H9 (cell line): ENCODE measurements around the gene PPA1. TPM values are rescaled to one million over a fixed set of nuclear protein-coding genes. Genes with fewer than 3 reads are reported as not detected.

Experiments
- DNase-seq: peaks from one replicate; pipeline ENCODE4 v3.0.0-alpha.2; 2017
- H2AFZ ChIP-seq: one replicate; pipeline ENCODE4 v1.6.1; 2013; ENCODE audit warnings: mild to moderate bottlenecking, low read length, control low read depth, moderate library complexity
- H2AK5ac ChIP-seq: 2 replicates; pipeline ENCODE4 v1.6.1; 2013; ENCODE audit warnings: low read length, control low read depth, mixed read lengths; ENCODE audit not compliant: insufficient read length
- H2BK120ac ChIP-seq: one replicate; pipeline ENCODE4 v1.6.1; 2013; ENCODE audit warnings: low read depth, mild to moderate bottlenecking, low read length, control low read depth, inconsistent platforms; ENCODE audit not compliant: poor library complexity, severe bottlenecking
- H2BK12ac ChIP-seq: 2 replicates; pipeline ENCODE4 v1.6.1; 2013; ENCODE audit warnings: low read length, control low read depth, mixed read lengths, low read depth; ENCODE audit not compliant: insufficient read length
- H2BK15ac ChIP-seq: 2 replicates; pipeline ENCODE4 v1.6.1; 2013; ENCODE audit warnings: low read depth, low read length, control low read depth
- H2BK20ac ChIP-seq: one replicate; pipeline ENCODE4 v1.6.1; 2013; ENCODE audit warnings: low read depth, mild to moderate bottlenecking, low read length, control low read depth, inconsistent platforms; ENCODE audit not compliant: poor library complexity, severe bottlenecking
- H2BK5ac ChIP-seq: 2 replicates; pipeline ENCODE4 v1.6.1; 2013; ENCODE audit warnings: low read length, control low read depth, mixed read lengths; ENCODE audit not compliant: insufficient read length
- H3K14ac ChIP-seq: 2 replicates; pipeline ENCODE4 v1.6.1; 2013; ENCODE audit warnings: low read length, control low read depth; ENCODE audit not compliant: insufficient read depth
- H3K18ac ChIP-seq: 2 replicates; pipeline ENCODE4 v1.6.1; 2013; ENCODE audit warnings: low read depth, mild to moderate bottlenecking, mixed read lengths, low read length, control low read depth; ENCODE audit not compliant: insufficient read length
- H3K23ac ChIP-seq: 2 replicates; pipeline ENCODE4 v1.6.1; 2013; ENCODE audit warnings: low read length, control low read depth, mixed read lengths, low read depth; ENCODE audit not compliant: insufficient read length
- H3K23me2 ChIP-seq: 2 replicates; pipeline ENCODE4 v1.6.1; 2013; ENCODE audit warnings: low read depth, mild to moderate bottlenecking, mixed read lengths, low read length, control low read depth; ENCODE audit not compliant: insufficient read length, poor library complexity, severe bottlenecking
- H3K27ac ChIP-seq: 2 replicates; pipeline ENCODE4 v1.5.1; 2013; ENCODE audit warnings: low read length, control low read depth, mixed read lengths, low read depth; ENCODE audit not compliant: insufficient read length
- H3K27me3 ChIP-seq: 2 replicates; pipeline ENCODE4 v1.6.1; 2013; ENCODE audit warnings: low read length, control low read depth, inconsistent platforms; ENCODE audit not compliant: insufficient read depth
- H3K4ac ChIP-seq: 2 replicates; pipeline ENCODE4 v1.6.1; 2013; ENCODE audit warnings: low read depth, mild to moderate bottlenecking, control low read depth, inconsistent platforms, low read length, moderate library complexity
- H3K4me1 ChIP-seq: 2 replicates; pipeline ENCODE4 v1.6.1; 2013; ENCODE audit warnings: low read length, control low read depth, inconsistent platforms; ENCODE audit not compliant: insufficient read depth
- H3K4me2 ChIP-seq: 2 replicates; pipeline ENCODE4 v1.6.1; 2013; ENCODE audit warnings: low read length, control low read depth, mixed read lengths; ENCODE audit not compliant: insufficient read length, insufficient read depth
- H3K56ac ChIP-seq: 2 replicates; pipeline ENCODE4 v1.6.1; 2013; ENCODE audit warnings: low read depth, mild to moderate bottlenecking, mixed read lengths, low read length, control low read depth; ENCODE audit not compliant: insufficient read length
- H3K79me1 ChIP-seq: 2 replicates; pipeline ENCODE4 v1.6.1; 2013; ENCODE audit warnings: low read depth, mild to moderate bottlenecking, moderate library complexity, low read length, control low read depth, inconsistent platforms; ENCODE audit not compliant: insufficient read depth, poor library complexity, severe bottlenecking
- H3K79me2 ChIP-seq: 2 replicates; pipeline ENCODE4 v1.6.1; 2013; ENCODE audit warnings: low read length, control low read depth, inconsistent platforms; ENCODE audit not compliant: insufficient read depth
- H3K9ac ChIP-seq: 2 replicates; pipeline ENCODE4 v1.6.1; 2013; ENCODE audit warnings: low read length, control low read depth, mixed read lengths; ENCODE audit not compliant: insufficient read length; ENCODE audit errors: extremely low read depth
- H3K9me3 ChIP-seq: one replicate; pipeline ENCODE4 v1.6.1; 2013; ENCODE audit warnings: low read depth, low read length, inconsistent platforms; ENCODE audit not compliant: control insufficient read depth
- H3T11ph ChIP-seq: one replicate; pipeline ENCODE4 v1.6.1; 2013; ENCODE audit warnings: mild to moderate bottlenecking, low read length, control low read depth, inconsistent platforms
- H4K20me1 ChIP-seq: one replicate; pipeline ENCODE4 v1.6.1; 2013; ENCODE audit not compliant: control insufficient read depth, insufficient read length, insufficient read depth
- H4K5ac ChIP-seq: 2 replicates; pipeline ENCODE4 v1.6.1; 2013; ENCODE audit warnings: low read depth, mild to moderate bottlenecking, mixed read lengths, low read length, control low read depth; ENCODE audit not compliant: insufficient read length
- H4K8ac ChIP-seq: replicated peaks from 2 replicates; pipeline ENCODE4 v1.6.1; 2013; ENCODE audit warnings: low read length, control low read depth, mixed read lengths, low read depth; ENCODE audit not compliant: insufficient read length
- H4K91ac ChIP-seq: 2 replicates; pipeline ENCODE4 v1.6.1; 2013; ENCODE audit warnings: low read depth, mild to moderate bottlenecking, moderate library complexity, mixed read lengths, low read length, control low read depth; ENCODE audit not compliant: insufficient read length
- H3K27ac Mint-ChIP-seq, 3 experiments: 2 replicates in 2 of 3; 3 replicates in 1 of 3; pipeline ENCODE4 v1.8.0; 2020 to 2021; ENCODE audit warnings: mixed read lengths in 3 of 3, mild to moderate bottlenecking in 1 of 3, moderate library complexity in 1 of 3
- H3K27me3 Mint-ChIP-seq: 2 replicates; pipeline ENCODE4 v1.8.0; 2021; ENCODE audit warnings: low read depth, mild to moderate bottlenecking, moderate library complexity, mixed read lengths
- H3K36me3 Mint-ChIP-seq, 3 experiments: 2 replicates in 2 of 3; 3 replicates in 1 of 3; pipeline ENCODE4 v1.8.0; 2020 to 2021; ENCODE audit warnings: low read depth in 3 of 3, mixed read lengths in 3 of 3; ENCODE audit not compliant: insufficient read depth in 1 of 3
- H3K4me1 Mint-ChIP-seq, 2 experiments: 2 replicates each; pipeline ENCODE4 v1.8.0; 2020; ENCODE audit warnings: mixed read lengths in 2 of 2
- H3K4me3 Mint-ChIP-seq, 2 experiments: 2 replicates in 1 of 2; 3 replicates in 1 of 2; pipeline ENCODE4 v1.8.0; 2020 to 2021; ENCODE audit warnings: mild to moderate bottlenecking in 2 of 2, mixed read lengths in 2 of 2, moderate library complexity in 1 of 2
- H3K9me3 Mint-ChIP-seq, 2 experiments: 2 replicates in 1 of 2; 3 replicates in 1 of 2; pipeline ENCODE4 v1.8.0; 2020; ENCODE audit warnings: mild to moderate bottlenecking in 2 of 2, mixed read lengths in 2 of 2, moderate library complexity in 1 of 2
- CTCF ChIP-seq: fragments of 200-600 bp; sonication (generic); conservative IDR thresholded peaks from 3 replicates; pipeline ENCODE4 v1.8.0; 2021; ENCODE audit warnings: antibody characterized with exemption, mild to moderate bottlenecking
- WGBS: extraction: QIAGEN DNeasy Blood & Tissue Kit; methylation state at CpG from one replicate; pipeline ENCODE4 v1.1.7; 2013; ENCODE audit warnings: missing lambda C conversion rate, low lambda C conversion rate, mixed read lengths; ENCODE audit not compliant: insufficient read length; ENCODE audit errors: extremely low coverage; 5-methylcytosine and 5-hydroxymethylcytosine counted together
- total RNA-seq: library from RNA; stranded (reverse); gene quantifications from 2 replicates; pipeline ENCODE4 v1.2.1, GENCODE V29; 2021

Gene PPA1
- total RNA-seq, 1 experiment from 2014 or later, result 115 TPM

- Histone ChIP-seq H3K4me2 (no peak overlapping the region), H2BK12ac (no peak overlapping the region), H2BK15ac (no peak overlapping the region), H4K5ac (no peak overlapping the region), H4K91ac (no peak overlapping the region), H3K4ac (no peak overlapping the region), H3K18ac (no peak overlapping the region), H3K9me3 (no peaks in the 10 kb centered on the region), H2AFZ (no peak overlapping the region), H4K8ac (no peak overlapping the region), H2BK20ac (no peak overlapping the region), H3K27ac (no peak overlapping the region), H2BK120ac (no peak overlapping the region), H3K27me3 (no peaks in the 10 kb centered on the region), H3K4me1 (peaks cover 7% of the 10 kb centered on the region), H3K14ac (no peak overlapping the region), H3T11ph (no peak overlapping the region), H3K23ac (no peak overlapping the region), H2AK5ac (no peak overlapping the region), H3K23me2 (no peaks in the 10 kb centered on the region), H3K9ac (no peak overlapping the region), H3K79me2 (no peaks in the 10 kb centered on the region), H4K20me1 (no peaks in the 10 kb centered on the region), H3K79me1 (no peaks in the 10 kb centered on the region), H2BK5ac (no peak overlapping the region), H3K56ac (no peak overlapping the region)
- no peak for TF ChIP-seq CTCF
- DNase-seq, result no peak
- Mint-ChIP-seq H3K27ac (no peak overlapping the region), H3K36me3 (no peaks in the 10 kb centered on the region), H3K9me3 (no peaks in the 10 kb centered on the region), H3K27me3 (peaks cover 14% of the 10 kb centered on the region), H3K4me3 (no peak overlapping the region; a peak in 1 of 5 replicates), H3K4me1 (peaks cover 7 to 19% of the 10 kb centered on the region in 2 experiments)
- WGBS, result no CpG with 5 or more reads among the region's 4 CpGs
Observed at GRCh38 chr10:70268376-70268775, 35.1 kb upstream of the PPA1 start.
